ENCODE measurements around the gene MOB3C.

DNA sequence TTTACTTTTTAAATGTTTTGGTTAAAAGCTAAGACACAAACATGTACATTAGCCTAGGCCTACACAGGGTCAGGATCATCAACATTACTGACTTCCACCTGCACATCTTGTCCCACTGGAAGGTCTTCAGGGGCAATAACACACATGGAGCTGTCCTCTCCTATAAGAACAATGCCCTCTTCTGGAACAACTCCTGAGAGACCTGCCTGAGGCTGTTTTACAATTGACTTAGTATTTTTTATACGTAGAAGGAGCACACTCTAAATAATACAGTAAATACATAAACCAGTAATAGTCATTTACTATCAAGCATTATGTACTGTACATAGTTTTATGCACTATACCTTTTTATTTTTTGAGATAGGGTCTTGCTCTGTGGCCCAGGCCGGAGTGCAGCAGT is 14.1 kb upstream of the MOB3C start:
- TF ChIP-seq, protein P1, sequence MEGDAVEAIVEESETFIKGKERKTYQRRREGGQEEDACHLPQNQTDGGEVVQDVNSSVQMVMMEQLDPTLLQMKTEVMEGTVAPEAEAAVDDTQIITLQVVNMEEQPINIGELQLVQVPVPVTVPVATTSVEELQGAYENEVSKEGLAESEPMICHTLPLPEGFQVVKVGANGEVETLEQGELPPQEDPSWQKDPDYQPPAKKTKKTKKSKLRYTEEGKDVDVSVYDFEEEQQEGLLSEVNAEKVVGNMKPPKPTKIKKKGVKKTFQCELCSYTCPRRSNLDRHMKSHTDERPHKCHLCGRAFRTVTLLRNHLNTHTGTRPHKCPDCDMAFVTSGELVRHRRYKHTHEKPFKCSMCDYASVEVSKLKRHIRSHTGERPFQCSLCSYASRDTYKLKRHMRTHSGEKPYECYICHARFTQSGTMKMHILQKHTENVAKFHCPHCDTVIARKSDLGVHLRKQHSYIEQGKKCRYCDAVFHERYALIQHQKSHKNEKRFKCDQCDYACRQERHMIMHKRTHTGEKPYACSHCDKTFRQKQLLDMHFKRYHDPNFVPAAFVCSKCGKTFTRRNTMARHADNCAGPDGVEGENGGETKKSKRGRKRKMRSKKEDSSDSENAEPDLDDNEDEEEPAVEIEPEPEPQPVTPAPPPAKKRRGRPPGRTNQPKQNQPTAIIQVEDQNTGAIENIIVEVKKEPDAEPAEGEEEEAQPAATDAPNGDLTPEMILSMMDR (IDR thresholded peaks at IDR 0.05) = no peak
- no peak for TF ChIP-seq POLR2A (IDR thresholded peaks at IDR 0.05)
- TF ChIP-seq EP300 (IDR thresholded peaks at IDR 0.05) = no peak

Data from tibial nerve (tissue), 4 donors.